Large intestine (tissue), 3 donors: ENCODE measurements around the gene BMPR1A. TPM values are rescaled to one million over a fixed set of nuclear protein-coding genes. Genes with fewer than 3 reads are reported as not detected.

Experiments used
- DNase-seq, 2 donors: peaks; one replicate each; pipeline versions ENCODE4 v3.0.0 to v3.0.0-alpha.2; 2013
- H3K27ac ChIP-seq: one replicate; pipeline ENCODE4 v1.5.1; 2013; ENCODE audit warnings: low read length
- H3K27me3 ChIP-seq: 2 replicates; pipeline ENCODE4 v1.6.1; 2013; ENCODE audit warnings: low read length; ENCODE audit not compliant: control insufficient read depth, insufficient read depth
- H3K36me3 ChIP-seq: 2 replicates; pipeline ENCODE4 v1.6.1; 2013; ENCODE audit warnings: low read length; ENCODE audit not compliant: control insufficient read depth, insufficient read depth
- H3K4me1 ChIP-seq: one replicate; pipeline ENCODE4 v1.6.1; 2013; ENCODE audit warnings: low read length; ENCODE audit not compliant: control insufficient read depth, insufficient read depth
- H3K4me3 ChIP-seq: one replicate; pipeline ENCODE4 v1.5.1; 2013; ENCODE audit warnings: low read length
- H3K9me3 ChIP-seq: one replicate; pipeline ENCODE4 v1.6.1; 2013; ENCODE audit warnings: mild to moderate bottlenecking, low read depth, low read length, moderate library complexity; ENCODE audit not compliant: control insufficient read depth
- WGBS: methylation state at CpG from one replicate; pipeline ENCODE4 v1.1.5; 2013; ENCODE audit warnings: low lambda C conversion rate; ENCODE audit not compliant: insufficient coverage; 5-methylcytosine and 5-hydroxymethylcytosine counted together
- polyA plus RNA-seq: library from polyadenylated mRNA; unstranded; fragments of 120-200 nt; gene quantifications from one replicate; pipeline ENCODE4 v1.2.1, GENCODE V29; 2013

Gene BMPR1A
- polyA plus RNA-seq, 1 donor = 41.5 TPM

DNA sequence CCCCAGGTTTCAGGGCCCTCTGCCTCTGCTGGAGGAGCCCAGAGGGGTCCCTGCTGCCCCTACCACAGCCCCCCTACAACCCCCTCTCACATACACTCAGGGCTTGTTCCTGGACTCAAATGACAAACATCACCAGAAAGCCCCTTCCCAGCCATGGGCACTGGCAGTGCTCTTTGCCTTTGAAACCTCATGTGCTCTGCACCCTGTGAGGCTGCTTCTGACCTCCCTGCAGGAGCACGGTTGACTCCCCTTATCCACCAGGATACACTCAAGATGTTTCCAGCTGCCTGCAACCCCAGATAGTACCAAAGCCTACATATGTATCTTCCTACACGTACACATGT, 208.4 kb downstream of the BMPR1A start:
- no peaks in the 10 kb centered on the region for H3K9me3 ChIP-seq
- H3K27me3 ChIP-seq = peaks cover 15% of the 10 kb centered on the region
- DNase-seq = no peak
- H3K27ac ChIP-seq = no peak overlapping the region
- peaks cover 34% of the 10 kb centered on the region for H3K4me1 ChIP-seq
- no CpG with 5 or more reads among the region's 2 CpGs for WGBS
- no peaks in the 10 kb centered on the region for H3K36me3 ChIP-seq
- no peak overlapping the region for H3K4me3 ChIP-seq

DNA sequence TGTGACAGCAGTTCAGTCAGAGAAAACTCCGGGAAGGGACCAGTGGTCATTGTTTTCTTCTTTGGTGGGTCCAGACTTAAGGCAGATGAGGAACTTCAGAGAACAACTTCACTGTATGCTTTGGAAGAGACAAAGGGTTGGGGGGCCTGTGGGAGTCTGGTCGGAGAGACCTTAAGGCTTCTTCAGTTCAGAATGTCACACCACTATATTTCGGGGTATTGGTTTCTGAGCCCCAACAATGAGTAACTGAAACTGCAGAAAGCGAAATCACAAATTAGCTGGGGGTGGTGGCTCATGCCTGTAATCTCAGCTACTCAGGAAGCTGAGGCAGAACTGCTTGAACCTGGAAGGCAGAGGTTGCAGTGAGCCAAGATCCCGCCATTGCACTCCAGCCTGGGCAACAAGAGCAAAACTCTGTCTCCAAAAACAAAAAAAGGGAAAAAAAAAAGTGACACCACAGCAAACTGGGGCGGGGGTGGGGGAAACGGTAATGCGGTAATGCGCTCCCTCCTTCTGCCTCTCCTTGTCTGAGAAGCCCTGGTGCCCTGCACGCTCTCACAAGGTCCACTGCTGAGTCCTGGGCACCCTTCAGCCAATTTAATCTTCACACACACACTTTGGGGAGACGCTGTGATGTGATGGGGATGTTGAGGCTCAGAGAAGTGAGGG, 209.7 kb downstream of the BMPR1A start:
- no CpG with 5 or more reads among the region's 11 CpGs for WGBS
- Histone ChIP-seq H3K36me3 (no peaks in the 10 kb centered on the region), H3K4me1 (peaks cover 43% of the 10 kb centered on the region), H3K9me3 (no peaks in the 10 kb centered on the region), H3K27ac (no peak overlapping the region), H3K27me3 (peaks cover 22% of the 10 kb centered on the region), H3K4me3 (no peak overlapping the region)
- no peak for DNase-seq

DNA sequence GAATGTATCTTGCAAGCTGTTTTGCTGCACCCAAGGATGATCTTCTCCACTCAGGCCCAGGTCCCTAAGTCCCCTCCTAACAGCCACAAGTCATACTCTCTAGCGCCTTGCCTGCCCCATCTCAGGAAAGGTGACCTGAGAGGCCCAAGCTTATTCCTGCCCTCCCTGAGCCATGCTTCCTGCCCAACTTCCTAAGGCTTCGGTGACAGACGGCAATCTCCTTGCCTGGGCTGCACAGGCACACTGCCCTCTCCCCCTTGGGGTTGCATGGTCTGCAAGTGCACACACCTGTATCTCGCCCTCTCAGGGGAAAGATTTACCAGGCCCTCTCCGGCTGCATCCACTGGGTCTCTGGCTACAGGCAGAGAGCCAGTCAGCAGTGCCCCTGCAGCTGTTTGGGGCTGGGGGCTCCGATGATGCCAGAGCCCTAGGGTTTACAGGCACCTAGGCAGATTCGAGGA, 211.1 kb downstream of the BMPR1A start:
- 100% methylated on average over 1 of the region's 7 CpGs for WGBS
- Histone ChIP-seq H3K4me1 (peaks cover 49% of the 10 kb centered on the region), H3K27ac (no peak overlapping the region), H3K27me3 (peaks cover 30% of the 10 kb centered on the region), H3K4me3 (no peak overlapping the region), H3K9me3 (no peaks in the 10 kb centered on the region), H3K36me3 (no peaks in the 10 kb centered on the region)
- DNase-seq = no peak

DNA sequence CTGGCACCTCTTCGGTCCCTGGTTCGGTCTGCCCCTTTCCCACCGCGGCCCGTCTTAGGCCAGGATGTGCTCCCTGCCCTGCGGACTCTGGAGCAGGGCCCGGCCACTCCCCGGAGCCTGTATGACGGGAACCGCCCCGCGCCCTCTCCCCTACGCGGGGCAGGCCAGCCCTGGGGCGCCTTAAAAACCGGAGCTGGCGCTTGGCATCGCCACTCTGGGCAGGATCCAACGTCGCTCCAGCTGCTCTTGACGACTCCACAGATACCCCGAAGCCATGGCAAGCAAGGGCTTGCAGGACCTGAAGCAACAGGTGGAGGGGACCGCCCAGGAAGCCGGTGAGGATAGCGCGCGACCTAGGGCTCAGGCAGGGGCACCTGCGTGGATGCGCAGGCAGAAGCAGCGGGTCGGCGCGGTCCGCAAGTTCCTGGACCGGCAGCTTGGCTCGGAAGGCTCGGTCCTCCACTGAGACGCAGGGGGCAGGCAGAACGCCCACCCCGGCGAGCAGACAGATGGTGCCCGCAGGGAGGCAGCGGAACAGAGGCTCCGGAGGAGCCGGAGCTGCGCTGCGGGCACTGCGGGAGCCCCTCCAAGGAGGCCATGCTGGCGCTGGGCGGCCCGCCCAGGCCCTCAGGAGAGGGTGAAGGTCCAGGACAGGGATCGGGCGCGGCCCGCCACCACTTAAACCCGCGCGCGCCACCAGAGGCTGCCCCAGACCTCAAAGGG, 212.0 kb downstream of the BMPR1A start, which contains the start of gene ADIRF:
ADIRF (plus strand) TSS at position 212 of the 723 bp plus-strand sequence; CDS start at position 275, 63 bp downstream.
- peak in 1 of 2 donors; percentile 75 for DNase-seq
- no peak within 1 kb of the TSS for H3K27ac ChIP-seq
- H3K36me3 ChIP-seq = no peaks in the 10 kb centered on the region
- H3K4me1 ChIP-seq = peaks cover 49% of the 10 kb centered on the region
- peaks cover 30% of the 10 kb centered on the region for H3K27me3 ChIP-seq
- no peaks in the 10 kb centered on the region for H3K9me3 ChIP-seq
- WGBS = no CpG with 5 or more reads among the region's 59 CpGs
- peak within 1 kb of the TSS; percentile 42 for H3K4me3 ChIP-seq

DNA sequence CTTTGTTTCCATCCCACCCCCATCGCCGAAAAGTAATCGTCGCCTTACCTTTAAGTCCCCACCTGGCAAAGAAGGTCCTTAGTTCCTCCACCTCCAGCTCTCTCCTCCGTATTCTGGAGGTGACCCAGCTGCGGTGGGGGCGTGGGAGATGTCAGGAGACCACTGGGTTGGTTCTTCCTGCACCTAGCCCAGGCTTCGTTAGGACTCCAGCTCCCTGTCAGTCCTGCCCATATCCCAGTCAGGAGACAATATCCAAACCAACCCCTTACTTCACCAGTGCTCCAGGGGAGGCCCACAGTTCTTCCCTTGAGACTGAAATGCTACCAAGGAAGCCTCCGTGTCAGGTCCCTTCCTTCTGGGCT, 212.6 kb downstream of the BMPR1A start:
- Histone ChIP-seq H3K4me3 (peak overlapping the region; percentile 42), H3K9me3 (no peaks in the 10 kb centered on the region), H3K27ac (no peak overlapping the region), H3K4me1 (peaks cover 49% of the 10 kb centered on the region), H3K27me3 (peaks cover 30% of the 10 kb centered on the region), H3K36me3 (no peaks in the 10 kb centered on the region)
- no CpG with 5 or more reads among the region's 9 CpGs for WGBS
- no peak for DNase-seq

DNA sequence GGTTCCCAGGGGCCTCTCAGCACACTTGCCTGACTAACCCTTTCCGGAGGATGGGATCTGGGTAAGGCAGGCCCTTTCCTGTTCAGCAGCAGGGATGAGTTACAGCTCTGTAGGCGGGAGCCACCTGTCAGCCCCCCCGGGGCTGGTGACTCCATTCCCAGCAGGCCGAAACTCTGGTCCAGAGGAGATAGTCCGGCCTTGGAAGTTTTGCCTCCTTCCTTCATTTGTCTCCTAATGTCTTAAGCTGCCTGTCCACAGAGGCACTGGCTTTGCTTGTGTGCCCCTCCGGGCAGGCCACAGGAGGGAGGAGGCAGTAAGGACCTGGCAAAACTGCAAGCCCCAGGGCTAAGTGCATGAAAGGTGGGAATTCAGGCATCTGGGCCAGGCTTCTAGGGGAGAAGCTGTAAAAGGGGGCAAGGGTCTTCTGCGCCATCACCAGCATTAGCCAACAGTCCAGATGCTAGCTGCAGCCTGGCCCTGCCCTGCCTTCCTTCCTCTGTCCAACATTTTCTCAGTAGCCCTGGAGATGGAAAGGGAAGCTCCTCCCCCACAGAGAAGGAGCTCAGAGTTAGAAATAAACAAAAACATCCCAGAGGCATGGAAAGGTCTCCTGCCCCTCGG, 213.1 kb downstream of the BMPR1A start:
- H3K4me3 ChIP-seq = no peak overlapping the region

DNA sequence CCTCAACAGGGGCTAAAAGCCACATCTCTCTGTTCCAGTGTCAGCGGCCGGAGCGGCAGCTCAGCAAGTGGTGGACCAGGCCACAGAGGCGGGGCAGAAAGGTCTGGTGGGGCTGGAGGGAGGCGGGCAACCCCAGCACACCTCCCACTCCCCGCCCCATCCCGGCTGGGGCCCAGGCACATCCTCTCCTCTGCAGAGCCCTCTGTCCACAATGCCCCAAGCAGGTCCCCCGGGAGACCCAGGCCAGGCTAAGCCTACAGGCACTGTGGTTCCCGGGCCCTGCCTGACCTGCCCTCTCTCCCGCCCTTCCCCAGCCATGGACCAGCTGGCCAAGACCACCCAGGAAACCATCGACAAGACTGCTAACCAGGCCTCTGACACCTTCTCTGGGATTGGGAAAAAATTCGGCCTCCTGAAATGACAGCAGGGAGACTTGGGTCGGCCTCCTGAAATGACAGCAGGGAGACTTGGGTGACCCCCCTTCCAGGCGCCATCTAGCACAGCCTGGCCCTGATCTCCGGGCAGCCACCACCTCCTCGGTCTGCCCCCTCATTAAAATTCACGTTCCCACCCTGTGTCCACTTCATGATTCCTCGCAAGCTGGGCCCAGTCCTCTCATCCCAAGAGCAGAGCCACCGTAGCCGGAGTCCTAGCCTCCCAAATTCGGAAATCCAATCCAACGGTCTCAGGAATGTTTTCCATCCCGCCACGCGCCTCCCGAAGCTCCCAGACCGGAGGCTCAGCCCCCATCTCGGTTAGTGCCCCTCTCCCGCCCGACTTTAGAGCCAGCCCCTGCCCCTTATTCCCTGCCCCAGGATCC, 214.0 kb downstream of the BMPR1A start:
- Histone ChIP-seq H3K4me3 (peak overlapping the region; percentile 65), H3K27ac (peak overlapping the region; percentile 35)
- no CpG with 5 or more reads among the region's 30 CpGs for WGBS

More for the DNA sequence above, 213.1 kb downstream of the BMPR1A start:
- H3K4me1 ChIP-seq = peaks cover 49% of the 10 kb centered on the region
- H3K9me3 ChIP-seq = no peaks in the 10 kb centered on the region
- no CpG with 5 or more reads among the region's 8 CpGs for WGBS
- no peak overlapping the region for H3K27ac ChIP-seq
- DNase-seq = peak in 1 of 2 donors; percentile 37
- H3K36me3 ChIP-seq = no peaks in the 10 kb centered on the region
- peaks cover 30% of the 10 kb centered on the region for H3K27me3 ChIP-seq

DNA sequence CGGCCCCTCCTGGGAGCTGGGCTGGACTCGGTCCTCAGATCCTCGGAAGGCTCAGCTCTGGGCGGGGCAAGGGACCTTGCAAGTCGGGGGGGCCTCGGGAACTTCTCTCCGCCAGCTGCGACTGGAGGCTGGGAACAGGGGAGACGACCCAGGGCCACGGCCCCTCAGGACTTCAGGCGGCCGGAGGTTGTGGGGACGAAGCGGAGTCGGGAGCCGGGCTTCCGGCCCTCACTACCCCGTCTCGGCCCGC, 214.5 kb downstream of the BMPR1A start:
- WGBS = no CpG with 5 or more reads among the region's 20 CpGs
- Histone ChIP-seq H3K4me3 (peak overlapping the region; percentile 65), H3K27me3 (peaks cover 30% of the 10 kb centered on the region), H3K36me3 (no peaks in the 10 kb centered on the region), H3K9me3 (no peaks in the 10 kb centered on the region), H3K4me1 (peaks cover 49% of the 10 kb centered on the region), H3K27ac (peak overlapping the region; percentile 35)
- no peak for DNase-seq

More for the DNA sequence above, 214.0 kb downstream of the BMPR1A start:
- no peaks in the 10 kb centered on the region for H3K9me3 ChIP-seq
- H3K36me3 ChIP-seq = no peaks in the 10 kb centered on the region
- H3K4me1 ChIP-seq = peaks cover 49% of the 10 kb centered on the region
- no peak for DNase-seq
- peaks cover 30% of the 10 kb centered on the region for H3K27me3 ChIP-seq

DNA sequence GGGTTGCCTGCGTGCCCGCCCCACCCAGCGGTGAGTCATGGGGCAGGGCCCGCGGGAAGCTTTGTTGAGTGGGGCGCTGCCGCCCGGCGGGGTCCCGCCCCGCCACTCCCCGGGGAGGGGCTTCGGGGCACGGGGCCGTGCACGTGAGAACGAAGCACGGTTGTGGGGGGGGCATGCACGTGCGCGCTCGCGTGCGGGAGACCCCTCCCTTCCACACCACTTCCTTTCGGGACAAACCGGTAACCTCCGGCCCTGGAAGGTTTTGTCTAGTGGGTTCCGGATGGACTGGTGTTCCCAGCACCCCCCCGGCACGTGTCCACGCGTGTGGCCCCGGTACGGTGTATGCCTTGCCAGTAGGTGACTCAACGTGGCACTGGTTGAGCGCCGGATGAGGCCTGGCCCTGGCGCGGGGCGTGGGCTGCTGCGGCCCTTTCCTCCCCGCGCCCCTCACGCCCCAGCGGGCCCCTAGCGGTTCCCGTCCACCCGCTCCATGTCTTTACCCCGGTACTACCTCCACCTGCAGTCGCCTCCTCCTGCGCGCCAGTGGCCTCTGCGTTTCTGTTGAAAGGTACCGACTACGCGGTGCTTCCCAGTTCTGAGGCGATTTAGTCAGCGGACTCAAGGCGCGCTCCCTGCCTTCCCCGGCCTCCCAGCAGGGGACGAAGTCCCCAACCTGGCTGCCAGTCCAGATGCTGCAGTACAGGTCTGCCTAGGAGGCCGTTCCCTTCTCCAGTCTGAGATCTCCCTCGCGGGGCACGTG, 215.0 kb downstream of the BMPR1A start:
- peak overlapping the region; percentile 54 for H3K27ac ChIP-seq
- H3K36me3 ChIP-seq = no peaks in the 10 kb centered on the region
- peaks cover 30% of the 10 kb centered on the region for H3K27me3 ChIP-seq
- peak overlapping the region; percentile 65 for H3K4me3 ChIP-seq
- H3K9me3 ChIP-seq = no peaks in the 10 kb centered on the region
- no CpG with 5 or more reads among the region's 66 CpGs for WGBS
- H3K4me1 ChIP-seq = peaks cover 48% of the 10 kb centered on the region
- peak; percentile 85 to 90 for DNase-seq
